ENCODE measurements around the gene CUEDC1.
A peak's percentile ranks its signal among the peaks of the same experiment; 100 is the strongest.

CUEDC1 gene

DNA sequence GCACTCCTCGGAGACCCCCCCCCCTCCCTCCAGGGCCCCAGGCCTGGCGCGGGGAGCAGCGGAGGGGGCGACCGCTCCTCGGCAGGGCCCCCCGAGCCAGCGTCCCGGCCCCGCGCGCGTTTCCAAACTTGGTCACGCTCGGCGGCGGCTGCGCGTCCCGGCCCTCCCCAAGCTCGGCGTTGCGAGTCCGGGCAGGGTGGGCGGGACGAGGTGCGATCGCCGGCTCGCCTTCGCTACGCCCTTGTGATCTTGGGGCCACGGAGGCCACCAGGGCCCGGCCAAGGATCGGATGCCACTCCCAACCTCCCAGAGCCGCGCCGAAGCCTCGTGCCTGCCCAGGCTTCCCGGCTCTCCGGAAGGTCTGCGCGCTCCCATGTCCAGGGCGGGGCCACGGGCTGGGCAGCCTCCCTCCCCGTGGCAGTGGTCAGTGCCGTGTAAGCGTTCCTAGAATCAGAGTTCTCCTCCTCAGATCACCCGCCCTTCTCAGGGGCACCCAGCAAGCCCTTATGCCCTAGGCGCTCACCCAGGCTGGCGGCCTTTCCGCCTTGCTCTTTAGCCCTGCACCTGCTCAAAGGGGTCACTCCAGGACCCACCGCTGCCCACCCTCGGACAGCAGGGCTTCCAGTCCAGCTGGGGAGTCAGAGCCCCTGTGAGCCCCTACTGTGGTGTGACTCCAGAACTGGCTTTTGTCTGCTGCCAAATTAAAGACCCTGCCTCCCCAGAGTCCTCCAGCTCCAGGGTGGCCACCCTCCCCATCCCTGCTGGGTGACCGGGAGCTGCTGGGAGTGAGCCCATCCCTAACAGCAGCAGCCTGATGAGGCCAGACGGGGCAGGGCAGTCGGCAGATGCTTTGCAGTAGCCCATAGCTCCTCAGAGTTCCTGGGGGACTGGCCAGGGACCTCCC lies 93.2 kb downstream of the CUEDC1 start:
- no peaks in the 10 kb centered on the region for H3K9me3 ChIP-seq (ENCODE audit: control insufficient read depth, insufficient read depth, low read length)
- H3K4me3 ChIP-seq (ENCODE audit: low read depth, low read length) = peak overlapping the region; percentile 60
- peaks cover 26% of the 10 kb centered on the region for H3K4me1 ChIP-seq (ENCODE audit: control insufficient read depth, insufficient read depth, low read length)
- H3K27me3 ChIP-seq (ENCODE audit: control insufficient read depth, insufficient read depth, low read length) = peaks cover 42% of the 10 kb centered on the region
- H3K27ac ChIP-seq (ENCODE audit: low read depth, low read length) = peak overlapping the region; percentile 55
- no peak overlapping the region for H3K9ac ChIP-seq (ENCODE audit: low read depth, low read length)
- H3K36me3 ChIP-seq (ENCODE audit: control insufficient read depth, insufficient read depth, low read length) = no peaks in the 10 kb centered on the region

GRCh38 chr17:57861000-57861789 lies 94.0 kb downstream of the CUEDC1 start:
- peak overlapping the region; percentile 60 for H3K4me3 ChIP-seq (ENCODE audit: low read depth, low read length)
- peaks cover 26% of the 10 kb centered on the region for H3K4me1 ChIP-seq (ENCODE audit: control insufficient read depth, insufficient read depth, low read length)
- no peaks in the 10 kb centered on the region for H3K36me3 ChIP-seq (ENCODE audit: control insufficient read depth, insufficient read depth, low read length)
- peaks cover 42% of the 10 kb centered on the region for H3K27me3 ChIP-seq (ENCODE audit: control insufficient read depth, insufficient read depth, low read length)
- H3K27ac ChIP-seq (ENCODE audit: low read depth, low read length) = peak overlapping the region; percentile 55
- no peak overlapping the region for H3K9ac ChIP-seq (ENCODE audit: low read depth, low read length)
- no peaks in the 10 kb centered on the region for H3K9me3 ChIP-seq (ENCODE audit: control insufficient read depth, insufficient read depth, low read length)

GRCh38 chr17:57860414-57860999 lies 94.7 kb downstream of the CUEDC1 start:
- H3K27me3 ChIP-seq (ENCODE audit: control insufficient read depth, insufficient read depth, low read length) = peaks cover 42% of the 10 kb centered on the region
- no peaks in the 10 kb centered on the region for H3K36me3 ChIP-seq (ENCODE audit: control insufficient read depth, insufficient read depth, low read length)
- no peaks in the 10 kb centered on the region for H3K9me3 ChIP-seq (ENCODE audit: control insufficient read depth, insufficient read depth, low read length)
- H3K4me1 ChIP-seq (ENCODE audit: control insufficient read depth, insufficient read depth, low read length) = peaks cover 26% of the 10 kb centered on the region
- H3K9ac ChIP-seq (ENCODE audit: low read depth, low read length) = no peak overlapping the region
- H3K27ac ChIP-seq (ENCODE audit: low read depth, low read length) = peak overlapping the region; percentile 38
- peak overlapping the region; percentile 60; the same call in 1 of the 2 replicates for H3K4me3 ChIP-seq (ENCODE audit: low read depth, low read length)

- no peak overlapping the region for H3K9ac ChIP-seq (ENCODE audit: low read depth, low read length)
- no peak overlapping the region for H3K4me3 ChIP-seq (ENCODE audit: low read depth, low read length)
- H3K36me3 ChIP-seq (ENCODE audit: control insufficient read depth, insufficient read depth, low read length) = no peaks in the 10 kb centered on the region
- H3K9me3 ChIP-seq (ENCODE audit: control insufficient read depth, insufficient read depth, low read length) = no peaks in the 10 kb centered on the region
- peaks cover 42% of the 10 kb centered on the region for H3K27me3 ChIP-seq (ENCODE audit: control insufficient read depth, insufficient read depth, low read length)
- H3K4me1 ChIP-seq (ENCODE audit: control insufficient read depth, insufficient read depth, low read length) = peaks cover 26% of the 10 kb centered on the region
- no peak overlapping the region for H3K27ac ChIP-seq (ENCODE audit: low read depth, low read length)
These were observed 95.4 kb downstream of the CUEDC1 start for GRCh38 chr17:57859601-57860413.

DNA sequence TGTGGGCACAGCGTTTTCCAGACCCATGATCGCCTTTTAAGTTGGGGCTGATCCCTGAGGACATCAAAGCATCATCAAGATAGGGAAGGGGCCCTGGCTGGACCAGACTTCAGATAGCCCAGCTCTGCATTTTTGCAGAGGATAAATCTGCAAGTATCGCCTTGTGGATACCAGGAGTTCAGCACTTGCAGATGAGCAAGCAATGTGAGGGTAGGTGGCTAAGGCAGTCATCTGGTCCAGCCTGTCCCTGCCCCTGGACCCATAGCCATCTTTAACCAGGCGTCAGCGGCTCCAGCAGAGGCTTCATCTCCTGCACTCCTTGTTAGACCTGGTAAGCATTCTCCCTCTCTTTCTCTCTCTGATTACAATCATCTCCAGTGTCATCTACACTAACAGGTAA lies 96.4 kb downstream of the CUEDC1 start:
- H3K4me1 ChIP-seq (ENCODE audit: control insufficient read depth, insufficient read depth, low read length) = peaks cover 24% of the 10 kb centered on the region
- no peaks in the 10 kb centered on the region for H3K9me3 ChIP-seq (ENCODE audit: control insufficient read depth, insufficient read depth, low read length)
- H3K4me3 ChIP-seq (ENCODE audit: low read depth, low read length) = no peak overlapping the region
- peaks cover 42% of the 10 kb centered on the region for H3K27me3 ChIP-seq (ENCODE audit: control insufficient read depth, insufficient read depth, low read length)
- H3K9ac ChIP-seq (ENCODE audit: low read depth, low read length) = no peak overlapping the region
- H3K27ac ChIP-seq (ENCODE audit: low read depth, low read length) = no peak overlapping the region
- H3K36me3 ChIP-seq (ENCODE audit: control insufficient read depth, insufficient read depth, low read length) = no peaks in the 10 kb centered on the region

- Histone ChIP-seq H3K9me3 (ENCODE audit: control insufficient read depth, insufficient read depth, low read length) (no peaks in the 10 kb centered on the region), H3K36me3 (ENCODE audit: control insufficient read depth, insufficient read depth, low read length) (no peaks in the 10 kb centered on the region), H3K4me1 (ENCODE audit: control insufficient read depth, insufficient read depth, low read length) (peaks cover 16% of the 10 kb centered on the region), H3K4me3 (ENCODE audit: low read depth, low read length) (no peak overlapping the region), H3K9ac (ENCODE audit: low read depth, low read length) (no peak overlapping the region), H3K27me3 (ENCODE audit: control insufficient read depth, insufficient read depth, low read length) (peaks cover 27% of the 10 kb centered on the region), H3K27ac (ENCODE audit: low read depth, low read length) (no peak overlapping the region)
These were observed 98.2 kb downstream of the CUEDC1 start for GRCh38 chr17:57856792-57857620.

- no peak overlapping the region for H3K4me3 ChIP-seq (ENCODE audit: low read depth, low read length)
- H3K36me3 ChIP-seq (ENCODE audit: control insufficient read depth, insufficient read depth, low read length) = no peaks in the 10 kb centered on the region
- peaks cover 12% of the 10 kb centered on the region for H3K27me3 ChIP-seq (ENCODE audit: control insufficient read depth, insufficient read depth, low read length)
- H3K9ac ChIP-seq (ENCODE audit: low read depth, low read length) = no peak overlapping the region
- H3K4me1 ChIP-seq (ENCODE audit: control insufficient read depth, insufficient read depth, low read length) = peaks cover 17% of the 10 kb centered on the region
- no peaks in the 10 kb centered on the region for H3K9me3 ChIP-seq (ENCODE audit: control insufficient read depth, insufficient read depth, low read length)
- H3K27ac ChIP-seq (ENCODE audit: low read depth, low read length) = no peak overlapping the region
These were observed 99.7 kb downstream of the CUEDC1 start for GRCh38 chr17:57855391-57856035.

DNA sequence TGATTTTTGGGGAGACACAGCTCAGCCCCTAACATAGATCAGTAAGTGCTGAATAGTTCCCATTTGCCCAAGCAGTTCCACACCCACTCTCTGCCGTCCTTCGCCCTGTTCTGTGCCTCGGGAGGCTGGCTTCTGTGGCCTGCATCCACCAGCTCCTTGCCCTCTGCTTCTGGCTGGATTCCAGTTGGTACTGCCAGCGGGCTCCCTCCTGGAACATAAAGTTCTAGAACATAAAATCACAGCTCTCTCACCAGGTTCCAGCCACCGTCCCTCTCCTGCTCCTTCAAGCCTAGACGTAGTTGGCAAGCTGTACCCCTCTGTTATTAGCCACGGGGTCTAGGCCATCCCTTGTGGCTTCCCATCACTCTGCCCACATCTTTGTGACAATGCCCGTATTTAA lies 101.5 kb downstream of the CUEDC1 start:
- Histone ChIP-seq H3K27ac (ENCODE audit: low read depth, low read length) (no peak overlapping the region), H3K36me3 (ENCODE audit: control insufficient read depth, insufficient read depth, low read length) (0 out of 2 replicates have a peak, but pooled peaks cover 3% of the 10 kb centered on the region), H3K4me3 (ENCODE audit: low read depth, low read length) (no peak overlapping the region)

DNA sequence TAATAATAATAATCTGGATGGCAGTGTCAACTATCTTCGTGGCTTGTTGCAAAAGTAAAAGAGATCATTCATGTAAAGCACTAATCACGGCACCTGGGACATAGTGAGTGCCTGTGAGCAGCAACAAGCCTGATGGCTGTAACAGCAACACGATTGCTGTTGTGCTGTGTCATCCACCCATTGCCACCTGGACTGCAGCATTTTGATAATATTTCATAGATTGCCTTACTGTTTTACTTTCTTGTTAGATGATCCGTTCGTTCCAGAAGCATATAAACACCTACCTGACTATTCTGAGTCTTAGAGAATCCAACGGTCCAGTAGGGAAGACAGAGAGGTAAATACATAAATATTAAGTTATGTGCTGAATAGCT lies 102.3 kb downstream of the CUEDC1 start:
- peaks cover 21% of the 10 kb centered on the region for H3K4me1 ChIP-seq (ENCODE audit: control insufficient read depth, insufficient read depth, low read length)
- no peak overlapping the region for H3K9ac ChIP-seq (ENCODE audit: low read depth, low read length)
- H3K27me3 ChIP-seq (ENCODE audit: control insufficient read depth, insufficient read depth, low read length) = no peaks in the 10 kb centered on the region
- no peaks in the 10 kb centered on the region for H3K9me3 ChIP-seq (ENCODE audit: control insufficient read depth, insufficient read depth, low read length)
- H3K36me3 ChIP-seq (ENCODE audit: control insufficient read depth, insufficient read depth, low read length) = peaks cover 10% of the 10 kb centered on the region; the same call in 1 of the 2 replicates
- H3K4me3 ChIP-seq (ENCODE audit: low read depth, low read length) = no peak overlapping the region
- no peak overlapping the region for H3K27ac ChIP-seq (ENCODE audit: low read depth, low read length)

More for the DNA sequence above, 101.5 kb downstream of the CUEDC1 start:
- Histone ChIP-seq H3K27me3 (ENCODE audit: control insufficient read depth, insufficient read depth, low read length) (no peaks in the 10 kb centered on the region), H3K9ac (ENCODE audit: low read depth, low read length) (no peak overlapping the region), H3K9me3 (ENCODE audit: control insufficient read depth, insufficient read depth, low read length) (no peaks in the 10 kb centered on the region), H3K4me1 (ENCODE audit: control insufficient read depth, insufficient read depth, low read length) (peaks cover 21% of the 10 kb centered on the region)

Measured in HUES48 (cell line).